Bone marrow (tissue), 2 donors: ENCODE measurements around the gene EHMT1.

Experiments used
- DNase-seq, 2 donors: peaks; one replicate each; lab custom pipeline; 2025; lab: John Stamatoyannopoulos, UW

EHMT1 gene

GRCh38 chr9:137647096-137647714 is 28.4 kb downstream of the EHMT1 start:
- DNase-seq = peak in 1 of 2 donors; percentile 19

GRCh38 chr9:137648396-137648795 is 29.6 kb downstream of the EHMT1 start:
- no peak for DNase-seq

- no peak for DNase-seq
These were observed 30.7 kb downstream of the EHMT1 start for GRCh38 chr9:137649553-137649952.

GRCh38 chr9:137650259-137650658 is 31.5 kb downstream of the EHMT1 start:
- DNase-seq = no peak

GRCh38 chr9:137650779-137651178 is 32.0 kb downstream of the EHMT1 start:
- no peak for DNase-seq

- no peak for DNase-seq
These were observed 37.6 kb downstream of the EHMT1 start for GRCh38 chr9:137656416-137656815.

GRCh38 chr9:137657606-137658005 is 38.8 kb downstream of the EHMT1 start:
- DNase-seq = no peak

- peak in 1 of 2 donors; percentile 5 for DNase-seq
These were observed 40.0 kb downstream of the EHMT1 start for GRCh38 chr9:137658781-137659180.

- DNase-seq = no peak
These were observed 41.3 kb downstream of the EHMT1 start for GRCh38 chr9:137660144-137660543.

GRCh38 chr9:137663584-137663983 is 44.8 kb downstream of the EHMT1 start:
- no peak for DNase-seq

- no peak for DNase-seq
These were observed 45.9 kb downstream of the EHMT1 start for GRCh38 chr9:137664676-137665075.

- no peak for DNase-seq
These were observed 46.4 kb downstream of the EHMT1 start for GRCh38 chr9:137665226-137665625.

GRCh38 chr9:137665697-137666512 is 47.1 kb downstream of the EHMT1 start:
- DNase-seq = no peak

- DNase-seq = no peak
These were observed 47.7 kb downstream of the EHMT1 start for GRCh38 chr9:137666513-137666822.

- DNase-seq = no peak
These were observed 48.3 kb downstream of the EHMT1 start for GRCh38 chr9:137666955-137667670.

- DNase-seq = no peak
These were observed 49.4 kb downstream of the EHMT1 start for GRCh38 chr9:137668203-137668602.

- no peak for DNase-seq
These were observed 50.5 kb downstream of the EHMT1 start for GRCh38 chr9:137669261-137669672.

- DNase-seq = no peak
These were observed 51.8 kb downstream of the EHMT1 start for GRCh38 chr9:137670391-137671195.

GRCh38 chr9:137671196-137671538 is 52.4 kb downstream of the EHMT1 start:
- no peak for DNase-seq

- DNase-seq = no peak
These were observed 52.9 kb downstream of the EHMT1 start for GRCh38 chr9:137671721-137672120.

GRCh38 chr9:137672907-137673791 is 54.3 kb downstream of the EHMT1 start:
- DNase-seq = peak in 1 of 2 donors; percentile 62
